Stimulated activated CD8-positive, alpha-beta memory T cell treated with anti-CD3 and anti-CD28 coated beads, Interleukin-2, amount 100 ng/mL, for 1 hour (primary cell): ENCODE measurements around the gene ATXN7L1.
"Not testable (repeated sequence)": the region's sequence is repeated elsewhere in the genome, so short reads cannot be mapped to it uniquely, and the experiment has no call there.

Experiments
- DNase-seq, 2 donors: peaks; one replicate each; pipeline ENCODE4 v3.0.0-alpha.2; 2020; ENCODE audit warnings: low read depth in 2 of 2

ATXN7L1 gene

GRCh38 chr7:105892387-105892786 lies 16.0 kb upstream of the ATXN7L1 start:
- no peak for DNase-seq

GRCh38 chr7:105890290-105890997 lies 14.0 kb upstream of the ATXN7L1 start:
- DNase-seq, result no peak

- no peak for DNase-seq
Observed at GRCh38 chr7:105887569-105888189, 11.3 kb upstream of the ATXN7L1 start.

GRCh38 chr7:105886776-105887175 lies 10.4 kb upstream of the ATXN7L1 start:
- DNase-seq, result no peak

GRCh38 chr7:105885387-105886111 lies 9.2 kb upstream of the ATXN7L1 start:
- no peak for DNase-seq

- not testable (repeated sequence) for DNase-seq
Observed at GRCh38 chr7:105883179-105883578, 6.8 kb upstream of the ATXN7L1 start.

- no peak for DNase-seq
Observed at GRCh38 chr7:105881439-105881838, 5.0 kb upstream of the ATXN7L1 start.

- no peak for DNase-seq
Observed at GRCh38 chr7:105880571-105881330, 4.4 kb upstream of the ATXN7L1 start.

- no peak for DNase-seq
Observed at GRCh38 chr7:105879782-105880181, 3.4 kb upstream of the ATXN7L1 start.

- DNase-seq, result no peak
Observed at GRCh38 chr7:105878746-105879605, 2.6 kb upstream of the ATXN7L1 start.

GRCh38 chr7:105877736-105878135 lies 1.3 kb upstream of the ATXN7L1 start:
- no peak for DNase-seq

- DNase-seq, result no peak
Observed at GRCh38 chr7:105876964-105877601, 684 bp upstream of the ATXN7L1 start.

- no peak for DNase-seq
Observed at GRCh38 chr7:105875505-105875904, 894 bp downstream of the ATXN7L1 start.

GRCh38 chr7:105874055-105874454 lies 2.3 kb downstream of the ATXN7L1 start:
- DNase-seq, result no peak

- no peak for DNase-seq
Observed at GRCh38 chr7:105872491-105872890, 3.9 kb downstream of the ATXN7L1 start.

- DNase-seq, result no peak
Observed at GRCh38 chr7:105871142-105871541, 5.3 kb downstream of the ATXN7L1 start.

GRCh38 chr7:105866102-105866801 lies 10.1 kb downstream of the ATXN7L1 start:
- DNase-seq, result no peak

GRCh38 chr7:105863876-105864275 lies 12.5 kb downstream of the ATXN7L1 start:
- no peak for DNase-seq

- DNase-seq, result no peak
Observed at GRCh38 chr7:105862770-105863169, 13.6 kb downstream of the ATXN7L1 start.

- no peak for DNase-seq
Observed at GRCh38 chr7:105862276-105862675, 14.1 kb downstream of the ATXN7L1 start.
